Measurements from ENCODE around the gene ALAS1.

The ALAS1 gene

DNA sequence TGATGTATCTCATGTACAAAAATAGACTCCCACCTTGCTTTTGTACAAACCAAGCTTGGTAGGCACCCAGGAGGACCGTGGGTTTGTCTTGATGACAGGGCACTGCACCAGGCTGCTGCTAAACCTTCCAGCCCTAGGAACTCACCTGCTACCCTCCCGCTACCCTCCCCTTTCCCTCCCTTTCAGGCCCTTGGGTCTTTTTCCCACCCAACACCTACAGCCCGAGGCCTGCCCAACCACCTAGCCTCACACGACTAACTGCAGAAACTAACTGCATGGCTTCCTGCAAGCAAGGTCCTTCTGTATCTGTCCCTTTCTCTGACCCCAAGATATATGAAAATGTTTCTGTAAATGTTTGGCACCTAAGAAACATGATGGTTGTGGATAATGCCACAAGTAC lies 58.7 kb downstream of the ALAS1 start:
- DNase-seq: no peak

DNA sequence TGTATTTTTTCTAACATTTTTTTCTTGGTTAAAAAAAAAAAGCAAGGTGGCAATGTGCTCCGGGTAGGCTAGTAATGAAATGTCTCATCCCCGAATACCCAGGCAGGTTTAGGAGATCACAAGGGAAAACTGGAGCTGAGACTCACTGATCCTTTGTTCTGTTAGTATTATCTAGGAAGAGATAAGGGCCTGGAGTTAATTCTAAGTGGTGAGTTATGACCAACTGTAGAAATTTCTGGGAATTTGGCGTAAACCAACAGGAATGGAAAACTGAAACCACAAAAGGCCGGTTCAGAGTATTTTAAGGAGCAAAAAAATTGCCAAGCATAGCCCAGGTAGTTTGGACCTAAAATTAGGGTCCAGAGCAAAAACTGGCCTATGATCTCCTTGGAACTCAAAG lies 60.0 kb downstream of the ALAS1 start:
- no peak for DNase-seq

DNA sequence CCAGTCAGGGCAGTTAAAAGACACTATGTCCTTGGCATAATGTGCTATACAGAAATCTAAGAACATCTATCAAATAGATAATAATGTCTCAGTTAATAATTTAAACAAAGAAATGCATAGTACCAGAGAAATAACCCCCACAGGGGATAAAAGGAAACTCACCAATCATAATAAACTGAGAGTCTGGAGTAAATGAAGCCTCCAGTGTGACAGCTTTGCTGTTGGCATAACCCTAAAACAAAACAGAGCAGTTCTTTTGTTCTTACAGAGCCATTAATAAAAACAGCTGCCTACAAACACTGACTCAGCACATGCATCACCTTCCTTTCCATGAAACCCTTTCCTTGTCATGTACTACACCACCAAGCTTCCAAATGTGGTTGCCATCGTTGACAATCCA lies 61.1 kb downstream of the ALAS1 start:
- no peak for DNase-seq

DNA sequence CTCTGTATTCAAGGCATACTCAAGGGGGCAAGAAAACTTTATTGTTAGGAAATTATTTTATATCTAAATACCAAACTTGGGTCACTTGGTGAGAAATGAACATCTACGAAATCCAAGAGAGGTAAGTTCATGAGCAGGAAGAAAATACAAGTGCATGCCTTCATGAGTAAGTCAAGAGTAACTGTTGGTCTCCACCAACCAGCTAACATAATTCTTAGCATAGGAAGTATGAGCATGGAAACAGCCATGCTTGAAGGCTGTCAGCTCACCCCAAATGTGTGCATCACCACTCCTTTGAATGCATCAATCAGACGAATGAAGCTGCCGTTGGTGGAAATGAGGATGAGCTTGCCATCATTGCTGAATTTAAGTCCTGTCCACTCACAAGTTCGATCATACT lies 61.5 kb downstream of the ALAS1 start:
- DNase-seq: no peak

DNA sequence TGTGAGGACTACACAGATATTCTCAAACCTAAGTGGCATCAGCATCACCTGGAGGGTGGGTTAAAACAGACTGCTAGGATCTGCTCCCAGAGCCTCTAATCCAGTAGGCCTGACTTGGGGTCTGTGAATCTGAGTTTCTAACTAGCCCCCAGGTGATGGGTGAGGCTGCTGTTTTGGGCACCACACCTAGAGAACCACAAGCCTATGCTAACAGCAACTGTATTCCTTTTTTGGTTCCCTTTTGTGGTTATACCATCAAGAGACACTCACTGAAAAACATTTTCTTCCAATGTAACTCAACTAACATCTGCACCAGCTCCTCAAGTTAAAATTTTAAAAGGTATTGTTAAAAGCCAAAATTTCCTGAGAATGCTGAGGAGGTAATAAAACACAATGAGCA lies 64.5 kb downstream of the ALAS1 start:
- DNase-seq: no peak

Data from COR-L47 (cell line).